Nephron progenitor cell (in vitro differentiated cells): ENCODE measurements around the gene OR4Q2.

ENCODE experiments used
- DNase-seq: peaks from one replicate; pipeline ENCODE4 v3.0.0; 2021
- H3K27ac Mint-ChIP-seq: 2 replicates; pipeline ENCODE4 v1.8.0; 2021; ENCODE audit warnings: mild to moderate bottlenecking, moderate library complexity, mixed read lengths
- H3K27me3 Mint-ChIP-seq: 2 replicates; pipeline ENCODE4 v1.8.0; 2021; ENCODE audit warnings: mild to moderate bottlenecking, low read depth, mixed read lengths; ENCODE audit not compliant: poor library complexity
- H3K36me3 Mint-ChIP-seq: 2 replicates; pipeline ENCODE4 v1.8.0; 2021; ENCODE audit warnings: low read depth, mixed read lengths
- H3K4me1 Mint-ChIP-seq: 2 replicates; pipeline ENCODE4 v1.8.0; 2021; ENCODE audit warnings: mixed read lengths
- H3K4me3 Mint-ChIP-seq: 2 replicates; pipeline ENCODE4 v1.8.0; 2021; ENCODE audit warnings: mild to moderate bottlenecking, moderate library complexity, mixed read lengths
- H3K9me3 Mint-ChIP-seq: 2 replicates; pipeline ENCODE4 v1.8.0; 2021; ENCODE audit warnings: mild to moderate bottlenecking, moderate library complexity, mixed read lengths
- CTCF ChIP-seq: fragments of 200-600 bp; sonication (generic); IDR thresholded peaks from 2 replicates; pipeline ENCODE4 v1.5.0; 2021; ENCODE audit warnings: antibody characterized with exemption

Gene OR4Q2

GRCh38 chr14:20048202-20048601 lies 46.2 kb downstream of the OR4Q2 start:
- TF ChIP-seq CTCF, result no peak
- no peaks in the 10 kb centered on the region for H3K4me1 Mint-ChIP-seq
- H3K27me3 Mint-ChIP-seq, result no peaks in the 10 kb centered on the region
- no peak for DNase-seq
- peaks cover 76% of the 10 kb centered on the region for H3K9me3 Mint-ChIP-seq
- no peaks in the 10 kb centered on the region for H3K36me3 Mint-ChIP-seq
- no peak overlapping the region for H3K4me3 Mint-ChIP-seq
- no peak overlapping the region for H3K27ac Mint-ChIP-seq
